HG03565 (cell line): ENCODE results near the gene DNAH8.

Experiments
- ATAC-seq: cut with Tn5 transposase; IDR thresholded peaks from one replicate; pipeline ENCODE4 v1.9.1; 2021; ENCODE audit warnings: mild to moderate bottlenecking, moderate library complexity; ENCODE audit not compliant: unreplicated experiment

DNAH8 gene

GRCh38 chr6:39048481-39049399, 333.6 kb downstream of the DNAH8 start, which contains the start of gene GLP1R:
GLP1R (plus strand) TSS chr6:39048781; CDS start chr6:39048841, 60 bp downstream.
- ATAC-seq, result no peak

GRCh38 chr6:39049575-39050283, 334.6 kb downstream of the DNAH8 start:
- no peak for ATAC-seq

GRCh38 chr6:39050453-39051112, 335.5 kb downstream of the DNAH8 start:
- no peak for ATAC-seq

- no peak for ATAC-seq
Measured at GRCh38 chr6:39051399-39052122, 336.4 kb downstream of the DNAH8 start.

- ATAC-seq, result no peak
Measured at GRCh38 chr6:39053016-39053624, 338.0 kb downstream of the DNAH8 start.

- no peak for ATAC-seq
Measured at GRCh38 chr6:39053854-39054576, 338.9 kb downstream of the DNAH8 start.

GRCh38 chr6:39054577-39055142, 339.5 kb downstream of the DNAH8 start:
- ATAC-seq, result no peak

GRCh38 chr6:39055661-39056060, 340.6 kb downstream of the DNAH8 start:
- ATAC-seq, result no peak

GRCh38 chr6:39056191-39056590, 341.1 kb downstream of the DNAH8 start:
- no peak for ATAC-seq

GRCh38 chr6:39056681-39057080, 341.6 kb downstream of the DNAH8 start:
- no peak for ATAC-seq

GRCh38 chr6:39057251-39058155, 342.4 kb downstream of the DNAH8 start:
- ATAC-seq, result no peak

- ATAC-seq, result no peak
Measured at GRCh38 chr6:39058471-39059147, 343.5 kb downstream of the DNAH8 start.

- no peak for ATAC-seq
Measured at GRCh38 chr6:39059496-39060310, 344.6 kb downstream of the DNAH8 start.

- no peak for ATAC-seq
Measured at GRCh38 chr6:39060467-39061160, 345.5 kb downstream of the DNAH8 start.

GRCh38 chr6:39061182-39061581, 346.1 kb downstream of the DNAH8 start:
- ATAC-seq, result no peak

GRCh38 chr6:39061588-39061987, 346.5 kb downstream of the DNAH8 start:
- ATAC-seq, result no peak
